SK-N-DZ (cell line): ENCODE measurements around the gene DHCR7.

Source experiments
- DNase-seq: peaks from one replicate; pipeline ENCODE4 v3.0.0-alpha.2; 2015; ENCODE audit warnings: low spot score

Gene DHCR7

GRCh38 chr11:71458146-71459070 is 10.2 kb upstream of the DHCR7 start:
- no peak for DNase-seq

GRCh38 chr11:71456831-71457230 is 8.6 kb upstream of the DHCR7 start:
- DNase-seq, result no peak

- DNase-seq, result no peak
Measured at GRCh38 chr11:71456294-71456693, 8.1 kb upstream of the DHCR7 start.

GRCh38 chr11:71454470-71455113 is 6.4 kb upstream of the DHCR7 start:
- no peak for DNase-seq

- DNase-seq, result no peak
Measured at GRCh38 chr11:71453918-71454304, 5.7 kb upstream of the DHCR7 start.

GRCh38 chr11:71453037-71453917 is 5.1 kb upstream of the DHCR7 start, which contains the start of gene NADSYN1:
NADSYN1 (plus strand) TSS chr11:71453203; CDS start chr11:71453297, 94 bp downstream.
- peak; percentile 90 for DNase-seq

- DNase-seq, result no peak
Measured at GRCh38 chr11:71452199-71453036, 4.2 kb upstream of the DHCR7 start.

- peak; percentile 23 for DNase-seq
Measured at GRCh38 chr11:71451596-71452198, 3.5 kb upstream of the DHCR7 start.

- no peak for DNase-seq
Measured at GRCh38 chr11:71450939-71451338, 2.7 kb upstream of the DHCR7 start.

GRCh38 chr11:71450507-71450906 is 2.3 kb upstream of the DHCR7 start:
- DNase-seq, result no peak

GRCh38 chr11:71449596-71449995 is 1.4 kb upstream of the DHCR7 start:
- no peak for DNase-seq

- DNase-seq, result peak; percentile 46
Measured at GRCh38 chr11:71447791-71448256, 369 bp downstream of the DHCR7 start.

GRCh38 chr11:71446942-71447688 is 1.1 kb downstream of the DHCR7 start:
- DNase-seq, result no peak

GRCh38 chr11:71446150-71446549 is 2.0 kb downstream of the DHCR7 start:
- DNase-seq, result no peak

GRCh38 chr11:71444811-71445210 is 3.4 kb downstream of the DHCR7 start:
- DNase-seq, result no peak

- no peak for DNase-seq
Measured at GRCh38 chr11:71443736-71444445, 4.3 kb downstream of the DHCR7 start.

- DNase-seq, result no peak
Measured at GRCh38 chr11:71442880-71443279, 5.3 kb downstream of the DHCR7 start.

- DNase-seq, result no peak
Measured at GRCh38 chr11:71442123-71442522, 6.1 kb downstream of the DHCR7 start.

GRCh38 chr11:71441251-71441650 is 6.9 kb downstream of the DHCR7 start:
- DNase-seq, result no peak
